Stimulated activated CD4-positive, alpha-beta T cell treated with anti-CD3 and anti-CD28 coated beads, Interleukin-1b, Interleukin-23, amount 100 ng/mL, for 1 hour (primary cell): Measurements from ENCODE around the gene WDR41.

ENCODE experiments used
- DNase-seq, 2 donors: peaks; one replicate each; pipeline ENCODE4 v3.0.0-alpha.2; 2020; ENCODE audit warnings: low read depth in 2 of 2

WDR41 gene

DNA sequence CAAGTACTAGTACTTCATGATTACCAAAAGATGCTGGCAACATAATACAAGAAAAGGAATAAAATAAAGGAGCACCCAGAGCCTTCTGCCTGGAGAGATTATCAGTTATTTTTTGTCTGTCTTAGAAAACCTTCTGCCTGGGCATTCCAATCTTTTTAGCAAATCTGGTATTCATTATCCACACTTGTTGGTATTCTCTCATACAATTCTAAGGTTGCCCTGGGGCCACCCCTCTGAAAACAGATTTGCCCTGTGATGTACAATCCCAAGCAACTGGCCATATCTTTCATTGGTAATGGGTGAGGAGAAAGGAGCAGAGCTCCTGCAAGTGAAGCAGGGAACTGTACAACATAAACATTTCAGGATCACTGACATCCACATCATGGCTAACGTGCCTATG, 47.8 kb downstream of the WDR41 start:
- no peak for DNase-seq

DNA sequence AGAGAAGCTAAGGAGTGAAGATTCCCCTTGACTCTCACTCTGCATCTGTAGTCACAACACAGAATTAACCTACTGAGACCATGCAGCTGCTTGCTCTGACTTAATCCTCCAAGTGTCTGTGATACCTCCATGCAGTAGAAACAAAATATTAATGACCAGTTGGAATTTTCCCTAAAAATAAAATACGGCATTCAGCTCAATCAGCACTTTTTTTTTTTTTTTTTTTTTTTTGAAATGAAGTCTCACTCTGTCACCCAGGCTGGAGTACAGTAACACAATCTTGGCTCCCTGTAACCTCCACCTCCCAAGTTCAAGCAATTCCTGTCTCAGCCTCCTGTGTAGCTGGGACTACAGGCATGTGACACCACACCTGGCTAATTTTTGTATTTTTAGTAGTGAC, 48.4 kb downstream of the WDR41 start:
- no peak for DNase-seq

DNA sequence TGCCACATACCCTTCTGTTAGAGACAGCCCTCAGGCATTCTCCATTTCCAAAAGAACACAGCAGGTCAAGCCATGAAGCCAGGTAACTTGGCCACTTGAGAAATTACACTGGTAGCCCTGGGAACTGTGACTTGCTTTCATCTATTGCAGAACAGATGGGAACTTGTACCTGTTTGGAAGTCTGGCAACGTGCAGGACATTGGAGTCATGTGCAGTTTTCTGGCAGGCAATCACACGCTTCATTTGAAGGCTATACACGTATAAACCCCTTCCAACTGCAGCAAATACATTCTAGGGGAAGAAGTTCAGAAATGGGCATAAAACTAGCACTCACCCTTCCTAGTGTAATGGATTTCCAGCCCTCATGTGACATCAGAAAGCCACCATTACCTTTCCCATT, 54.0 kb downstream of the WDR41 start:
- no peak for DNase-seq

DNA sequence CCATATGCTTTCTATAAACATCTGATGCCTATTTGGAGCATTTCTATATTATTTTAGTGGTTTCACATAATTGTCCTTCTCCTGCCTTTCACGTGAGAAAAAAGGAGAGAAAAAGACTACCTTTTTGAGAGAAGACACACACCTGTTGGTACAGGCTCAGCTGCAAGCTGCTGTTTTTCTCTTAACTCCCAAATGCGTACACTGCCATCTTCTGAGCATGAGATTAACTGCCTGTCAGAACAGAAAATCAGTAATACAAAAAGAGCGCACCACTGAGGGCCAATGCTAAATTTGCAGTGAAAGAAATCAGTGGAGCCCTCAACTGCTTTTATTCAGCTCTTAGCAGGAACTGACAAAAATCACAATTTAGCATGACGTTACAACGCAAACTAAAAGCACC, 54.9 kb downstream of the WDR41 start:
- no peak for DNase-seq

DNA sequence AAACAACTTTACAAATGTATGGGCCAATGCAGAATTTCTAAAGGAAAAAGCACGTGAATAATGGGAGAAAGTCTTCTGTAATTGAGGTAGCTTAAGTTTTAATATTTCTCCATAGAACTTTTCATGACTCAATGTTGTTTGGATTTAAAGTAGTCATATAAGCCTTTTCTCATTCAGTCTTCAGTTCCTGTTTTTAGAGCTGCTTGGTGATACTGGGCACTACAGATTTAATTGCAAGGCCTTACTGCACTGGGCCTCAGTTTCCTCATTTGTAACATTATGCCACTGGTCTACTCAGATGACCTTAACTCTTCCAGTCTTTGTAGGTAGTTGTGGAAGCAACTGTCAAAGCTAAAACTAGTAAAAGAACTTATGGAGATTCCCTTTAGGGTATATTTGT, 60.4 kb downstream of the WDR41 start:
- no peak for DNase-seq

DNA sequence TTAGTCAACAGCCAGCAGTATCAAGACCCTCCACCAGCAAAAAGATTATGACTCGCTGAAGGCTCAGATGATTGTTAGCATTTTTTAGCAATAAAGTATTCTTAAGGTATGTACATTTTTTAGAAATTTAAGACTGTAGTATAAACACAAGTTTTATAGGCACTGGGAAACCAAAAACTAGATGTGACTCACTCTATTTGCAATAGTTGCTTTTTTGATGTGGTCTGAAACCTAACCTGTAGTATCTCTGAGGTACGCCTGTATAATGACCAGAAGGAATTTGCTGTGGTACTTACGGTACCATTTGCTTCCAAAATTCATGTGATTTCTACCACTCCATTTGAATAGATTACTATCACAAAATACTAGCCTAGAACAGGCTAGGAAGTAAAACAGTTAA, 60.8 kb downstream of the WDR41 start:
- no peak for DNase-seq

DNA sequence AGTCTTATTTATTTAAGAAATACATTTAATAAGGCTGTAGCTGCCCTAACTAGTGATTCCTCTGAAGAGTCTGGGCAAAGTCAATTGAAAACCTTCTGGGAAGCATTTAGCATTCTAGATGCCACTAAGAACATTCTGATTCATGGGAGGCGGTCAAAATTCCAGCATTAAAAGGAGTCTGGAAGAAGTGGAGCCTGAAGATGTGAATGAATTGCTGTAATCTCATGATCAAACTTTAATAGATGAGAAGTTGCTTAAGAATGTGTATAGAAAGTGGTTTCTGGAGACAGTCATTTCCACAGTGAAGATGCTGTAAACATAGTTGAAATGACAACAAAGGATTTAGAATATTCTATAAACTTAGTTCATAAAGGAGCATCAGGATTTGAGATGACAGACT, 61.4 kb downstream of the WDR41 start:
- DNase-seq, result no peak

DNA sequence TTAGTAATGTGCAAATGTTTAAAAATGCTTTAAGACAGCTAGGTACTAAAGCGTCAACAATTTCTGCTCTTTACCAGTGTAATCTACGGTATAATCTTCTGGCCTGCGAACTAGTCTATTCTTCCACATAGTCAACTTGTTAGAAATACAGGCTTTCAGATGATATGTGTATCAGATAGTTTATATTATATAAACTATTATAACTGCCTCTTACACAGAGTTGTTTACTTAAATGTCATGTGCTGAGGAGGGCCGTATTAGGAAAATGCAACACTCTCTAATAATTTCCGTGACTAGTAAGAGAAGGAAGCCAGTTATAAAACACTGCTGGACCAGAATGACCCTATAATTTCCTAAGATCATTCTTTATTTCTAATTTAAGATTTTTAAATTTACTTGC, 63.6 kb downstream of the WDR41 start:
- DNase-seq, result no peak

DNA sequence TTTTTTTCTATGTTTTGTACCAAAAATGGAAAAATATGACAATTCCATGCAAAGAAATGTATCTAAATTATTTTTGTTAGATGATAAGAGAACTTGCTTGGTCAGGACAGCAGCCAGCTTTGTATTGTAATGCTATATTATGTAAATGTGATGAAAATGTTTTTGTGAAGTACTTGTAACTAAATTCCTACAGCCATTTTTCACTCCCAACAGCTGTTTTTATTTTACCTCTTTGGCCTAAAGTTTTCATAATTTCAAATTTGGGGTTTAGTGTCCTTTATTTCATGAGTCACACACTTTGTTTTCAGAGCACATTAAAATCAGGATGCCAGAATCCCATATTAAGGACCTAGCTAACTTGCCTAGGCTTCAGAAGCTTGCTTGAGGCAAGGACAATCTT, 64.1 kb downstream of the WDR41 start:
- DNase-seq, result no peak

DNA sequence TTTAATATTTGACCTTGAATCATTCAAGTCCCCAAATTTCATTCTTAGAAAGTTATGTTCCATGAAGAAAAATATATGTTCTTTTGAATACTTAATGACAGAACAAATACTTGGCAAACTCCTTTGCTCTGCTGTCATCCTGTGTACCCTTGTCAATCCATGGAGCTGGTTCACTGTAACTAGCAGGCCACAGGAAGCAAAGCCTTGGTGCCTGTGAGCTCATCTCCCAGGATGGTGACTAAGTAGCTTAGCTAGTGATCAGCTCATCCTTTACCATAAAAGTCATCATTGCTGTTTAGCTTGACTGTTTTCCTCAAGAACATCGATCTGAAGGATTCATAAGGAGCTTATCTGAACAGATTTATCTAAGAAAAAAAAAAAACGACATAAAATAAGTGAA, 65.4 kb downstream of the WDR41 start:
- DNase-seq, result no peak

DNA sequence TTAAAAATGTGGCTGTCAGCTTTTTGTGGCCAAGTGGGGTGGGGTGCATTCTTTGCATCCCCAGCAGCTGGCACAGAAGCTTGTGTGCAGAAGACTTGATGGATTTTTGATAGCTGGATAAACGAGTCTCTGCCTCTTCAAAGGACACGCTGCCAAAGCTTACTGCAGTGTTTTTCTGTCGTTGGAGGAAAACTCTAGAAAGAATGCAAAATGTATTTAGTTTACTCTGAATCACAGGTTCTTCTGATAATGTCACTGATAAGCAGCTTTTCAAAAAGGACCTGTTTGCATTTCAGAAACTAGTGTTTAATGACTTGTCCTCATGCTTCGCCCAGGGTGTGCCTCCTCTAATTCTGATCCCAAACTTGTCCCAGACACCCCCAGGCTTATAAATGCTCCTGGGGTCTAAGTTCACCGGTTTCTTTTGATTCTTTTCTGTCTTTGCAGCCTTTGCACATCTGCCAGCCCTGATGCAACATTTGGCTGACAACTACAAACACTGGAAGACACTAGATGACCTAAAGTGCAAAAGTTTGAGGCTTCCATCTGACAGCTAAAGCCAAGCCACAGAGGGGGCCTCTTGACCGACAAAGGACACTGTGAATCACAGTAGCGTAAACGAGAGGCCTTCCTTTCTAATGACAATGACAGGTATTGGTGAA, 66.0 kb downstream of the WDR41 start:
- DNase-seq, result no peak

DNA sequence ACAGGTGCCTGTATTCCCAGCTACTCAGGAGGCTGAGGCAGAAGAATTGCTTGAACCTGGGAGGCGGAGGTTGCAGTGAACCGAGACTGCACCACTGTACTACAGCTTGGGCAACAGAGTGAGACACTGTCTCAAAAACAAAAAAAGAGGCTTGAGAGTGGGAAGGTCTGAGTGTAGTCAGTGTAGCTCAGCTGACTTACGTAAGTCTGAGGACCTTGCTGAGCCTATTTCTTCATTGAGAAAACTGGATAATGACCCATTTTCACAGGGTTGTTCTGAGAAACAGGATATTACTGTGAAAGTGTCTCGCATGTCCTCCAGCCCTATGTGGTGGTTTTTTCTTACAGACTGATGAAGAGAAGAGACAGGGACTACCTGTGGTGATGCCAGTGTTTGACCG, 66.7 kb downstream of the WDR41 start:
- DNase-seq, result no peak

DNA sequence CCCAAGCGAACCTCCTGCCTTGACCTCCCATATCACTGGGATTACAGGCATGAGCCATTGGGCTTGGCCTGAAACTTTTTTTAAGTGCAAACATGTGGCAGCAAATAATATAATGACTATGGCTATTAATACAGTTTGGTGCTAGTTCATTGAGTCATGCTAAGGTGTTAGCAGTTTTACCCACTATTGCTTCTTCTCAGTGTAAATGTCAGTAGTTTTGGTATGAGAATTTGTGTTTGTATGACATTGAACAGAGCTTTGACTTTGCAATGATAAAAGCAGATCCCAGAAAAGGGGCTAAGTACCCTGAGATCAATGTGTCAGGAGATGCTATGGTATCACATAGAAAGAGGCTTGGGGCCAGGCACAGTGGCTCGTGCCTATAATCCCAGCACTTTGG, 67.2 kb downstream of the WDR41 start:
- no peak for DNase-seq

DNA sequence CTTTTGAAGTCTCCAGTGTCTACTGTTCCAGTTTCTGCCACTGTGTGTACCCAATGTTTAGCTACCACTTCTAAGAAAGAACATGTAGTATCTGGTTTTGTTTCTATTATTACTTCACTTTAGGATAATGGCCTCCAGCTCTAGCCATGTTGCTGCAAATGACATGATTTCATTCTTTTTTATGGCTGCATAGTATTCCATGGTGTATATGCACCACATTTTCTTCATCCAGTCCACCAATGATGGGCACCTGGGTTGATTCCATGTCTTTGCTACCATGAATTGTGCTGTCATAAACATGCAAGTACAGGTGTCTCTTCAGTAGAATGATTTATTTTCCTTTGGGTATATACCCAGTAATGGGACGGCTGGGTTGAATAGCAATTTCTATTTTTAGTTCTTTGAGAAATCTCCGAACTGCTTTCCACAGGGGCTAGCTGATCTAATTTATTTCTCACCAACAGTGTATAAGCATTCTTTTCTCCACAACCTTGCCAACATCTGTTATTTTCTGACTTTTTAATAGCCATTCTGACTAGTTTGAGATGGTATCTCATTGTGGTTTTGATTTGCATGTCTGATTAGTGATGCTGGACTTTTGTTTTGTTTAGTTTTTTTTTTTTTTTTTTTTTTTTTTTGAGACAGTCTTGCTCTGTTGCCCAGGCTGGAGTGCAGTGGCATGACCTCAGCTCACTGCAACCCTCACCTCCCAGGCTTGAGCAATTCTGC, 68.9 kb downstream of the WDR41 start:
- no peak for DNase-seq

DNA sequence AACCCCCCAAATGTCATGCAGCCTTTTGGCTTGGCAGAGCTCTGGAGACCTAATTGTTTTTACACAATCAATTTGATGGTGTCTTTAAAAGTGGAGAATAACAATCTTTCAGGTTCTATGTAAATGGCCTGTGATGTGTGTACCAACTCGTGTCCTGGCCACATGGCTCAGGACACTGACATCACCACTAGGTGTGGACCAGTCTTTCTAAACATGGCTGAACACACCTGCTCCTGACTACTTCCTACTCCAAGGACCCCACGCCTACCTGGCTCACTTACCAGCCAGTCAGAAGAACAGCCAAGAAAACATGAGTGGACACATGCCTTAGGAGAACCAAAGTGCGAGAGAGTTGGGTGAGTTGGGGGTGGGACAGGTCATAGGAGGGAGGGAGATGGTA, 71.2 kb downstream of the WDR41 start:
- DNase-seq, result no peak

DNA sequence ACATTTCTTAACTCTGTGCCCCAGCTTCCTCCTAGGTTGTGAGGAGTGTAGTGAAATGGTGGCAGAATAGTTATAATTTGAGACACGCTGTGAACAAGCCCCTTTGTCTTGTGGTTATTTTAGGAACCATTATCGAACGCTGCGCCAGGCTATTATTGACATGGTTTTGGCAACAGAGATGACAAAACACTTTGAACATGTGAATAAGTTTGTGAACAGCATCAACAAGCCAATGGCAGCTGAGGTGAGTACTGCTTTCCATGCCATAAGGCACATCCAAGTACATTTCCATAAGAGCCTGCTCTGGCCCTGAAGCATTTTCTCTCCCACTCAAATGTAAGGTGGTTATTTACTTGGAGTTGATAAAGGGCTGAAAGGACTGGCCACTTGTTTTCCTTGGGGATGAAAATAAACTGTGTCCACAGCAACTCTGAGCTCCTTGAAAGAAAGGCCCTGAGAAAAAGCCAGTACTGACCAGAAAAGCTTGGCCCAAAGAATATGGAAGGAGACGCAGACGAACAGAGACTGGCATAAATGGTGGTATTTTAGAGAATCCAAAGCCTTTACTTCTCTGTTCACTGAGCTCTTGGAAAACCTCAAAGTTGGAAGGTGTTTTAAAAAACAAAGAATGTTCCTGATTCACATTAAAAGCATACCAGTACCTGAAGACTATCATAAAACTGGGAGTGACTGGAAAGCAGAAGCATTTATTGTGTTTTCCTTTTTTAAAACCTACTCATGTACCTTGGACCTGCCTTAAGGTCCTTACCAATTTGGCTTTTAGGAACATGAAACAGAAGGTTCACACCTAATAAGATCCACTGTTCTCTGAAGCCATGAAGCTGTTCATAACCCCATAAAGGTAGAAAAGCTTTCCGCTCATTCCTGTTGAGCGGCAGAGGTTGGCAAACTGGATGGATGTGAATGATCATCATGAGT, 72.2 kb downstream of the WDR41 start:
- no peak for DNase-seq

DNA sequence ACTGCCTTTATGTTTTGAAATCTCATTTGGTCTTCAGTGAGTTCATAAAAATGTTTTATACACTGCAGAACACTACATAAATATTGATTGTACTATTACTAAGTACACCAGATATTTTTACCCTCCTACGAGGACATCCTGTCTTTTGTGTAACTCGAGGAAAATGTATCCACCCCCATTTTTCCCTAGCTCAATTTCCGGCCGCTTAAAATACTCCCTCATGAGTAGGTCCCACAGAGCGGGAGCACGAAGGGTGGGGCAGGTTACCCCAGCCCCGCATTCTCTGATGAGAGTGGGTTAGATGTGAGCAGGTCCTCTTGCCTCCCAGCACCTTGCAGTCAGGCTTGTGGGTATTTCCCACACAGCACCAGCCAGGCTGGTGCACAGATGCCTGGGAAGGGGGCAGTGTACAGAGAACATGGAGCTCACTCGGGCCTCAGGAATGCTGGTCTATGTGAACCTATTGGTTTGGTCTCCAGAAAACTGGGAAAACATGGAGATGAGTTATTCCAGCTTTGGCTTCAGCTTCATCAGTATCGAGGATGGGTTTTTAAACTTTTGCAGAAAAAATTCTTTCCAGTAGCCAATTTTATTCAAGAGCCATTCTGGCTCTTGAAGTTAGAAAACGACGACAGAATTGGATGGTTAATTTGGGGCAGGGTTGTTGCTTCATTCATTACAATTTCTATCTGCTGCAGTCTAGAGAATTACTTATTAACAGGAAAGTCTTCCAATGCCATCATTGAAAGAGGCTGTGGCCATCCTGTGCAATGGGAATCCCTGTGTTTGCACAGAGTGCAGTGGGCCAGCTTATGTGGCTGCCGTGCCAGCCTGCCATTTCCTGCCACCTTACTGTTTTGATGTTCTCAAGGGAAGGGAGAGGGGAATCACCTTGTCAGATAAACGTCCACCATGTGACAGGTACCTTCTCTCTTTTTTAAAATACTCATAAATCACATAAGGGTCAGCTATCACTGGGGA, 73.2 kb downstream of the WDR41 start:
- DNase-seq, result no peak

DNA sequence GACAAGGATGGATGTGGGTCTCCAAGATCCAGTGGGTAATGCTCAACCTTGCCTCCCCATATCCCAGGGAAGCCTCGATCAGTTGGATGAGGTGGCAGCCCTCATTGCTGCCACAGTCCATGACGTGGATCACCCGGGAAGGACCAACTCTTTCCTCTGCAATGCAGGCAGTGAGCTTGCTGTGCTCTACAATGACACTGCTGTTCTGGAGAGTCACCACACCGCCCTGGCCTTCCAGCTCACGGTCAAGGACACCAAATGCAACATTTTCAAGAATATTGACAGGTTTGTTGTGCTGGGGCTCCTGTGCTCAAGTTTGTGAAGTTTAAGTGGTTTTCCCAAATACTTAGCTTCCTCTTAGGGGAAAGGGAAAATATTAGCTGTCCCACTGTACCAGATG, 74.0 kb downstream of the WDR41 start:
- DNase-seq, result no peak

DNA sequence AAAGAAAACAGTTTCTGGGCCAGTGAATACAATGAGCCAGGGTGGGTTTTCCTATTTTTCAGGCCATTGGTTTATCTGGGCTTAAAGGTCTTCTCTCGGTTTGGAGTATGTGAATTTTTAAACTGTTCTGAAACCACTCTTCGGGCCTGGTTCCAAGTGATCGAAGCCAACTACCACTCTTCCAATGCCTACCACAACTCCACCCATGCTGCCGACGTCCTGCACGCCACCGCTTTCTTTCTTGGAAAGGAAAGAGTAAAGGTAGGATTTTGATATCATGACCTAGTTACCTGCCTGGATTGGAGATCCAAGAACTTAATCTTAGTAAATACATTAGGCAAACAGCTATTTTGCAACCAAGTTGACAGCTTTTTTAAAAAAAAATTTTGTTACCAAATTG, 79.1 kb downstream of the WDR41 start:
- DNase-seq, result no peak

DNA sequence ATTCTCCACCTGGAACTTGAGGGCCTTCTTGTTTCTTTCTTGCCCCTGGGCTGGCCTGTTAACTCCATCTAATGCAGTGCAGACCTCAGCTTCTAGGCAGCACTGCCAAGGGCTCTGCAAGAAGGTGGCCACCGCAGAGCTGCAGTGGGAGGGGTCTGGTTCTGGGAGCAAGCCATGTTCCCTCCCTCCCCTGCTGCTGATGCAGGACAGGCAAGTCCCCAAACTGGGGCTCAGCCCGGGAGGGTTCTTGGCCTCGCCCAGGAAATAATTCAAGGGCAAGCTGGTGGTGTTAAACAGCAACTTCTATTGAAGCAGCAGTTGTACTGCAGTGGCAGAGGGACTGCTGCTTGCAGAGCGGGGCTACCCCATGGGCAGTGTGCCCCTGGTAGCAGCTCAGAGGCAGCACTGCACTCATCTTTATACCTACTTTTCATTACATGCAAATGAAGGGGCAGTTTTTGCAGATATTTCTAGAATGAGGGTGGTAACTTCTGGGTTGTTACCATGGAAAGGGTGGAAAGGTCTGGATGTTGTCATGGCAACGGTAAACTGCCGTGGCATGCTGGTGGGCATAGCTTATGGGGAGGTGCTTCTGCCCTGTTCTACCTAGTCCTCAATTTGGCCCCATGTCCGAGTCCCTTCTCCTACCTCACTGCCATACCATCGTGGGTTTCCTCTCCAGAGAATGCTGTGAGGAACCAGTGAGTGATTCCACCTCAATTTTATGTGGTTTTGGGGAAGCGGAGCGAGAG, 82.1 kb downstream of the WDR41 start:
- DNase-seq, result no peak

DNA sequence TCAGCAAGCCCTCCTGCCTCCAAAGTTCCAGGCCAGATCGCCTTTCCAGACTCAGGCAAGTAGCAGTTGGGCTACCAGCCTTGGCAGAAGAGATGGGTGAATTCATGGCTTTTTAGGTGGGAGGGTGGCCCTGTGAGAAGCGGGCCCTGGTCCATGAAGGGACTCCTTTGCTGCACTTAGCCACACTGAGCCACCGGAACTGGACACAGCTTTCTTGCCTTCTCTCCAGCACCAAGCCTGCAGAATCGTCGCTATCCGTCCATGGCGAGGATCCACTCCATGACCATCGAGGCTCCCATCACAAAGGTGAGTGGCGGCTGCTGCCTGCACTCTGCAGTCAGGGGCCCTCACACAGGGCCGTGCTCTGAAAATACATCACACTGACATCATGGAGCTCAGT, 85.0 kb downstream of the WDR41 start:
- no peak for DNase-seq
